RCC 7860 (cell line): ENCODE measurements around the gene OR5AS1.
"Not testable (repeated sequence)": the region's sequence is repeated elsewhere in the genome, so short reads cannot be mapped to it uniquely, and the experiment has no call there.

Experiments
- DNase-seq: peaks from one replicate; pipeline ENCODE4 v3.0.0-alpha.2; 2015; ENCODE audit warnings: low spot score
- FAIRE-seq: peaks from 2 replicates; lab custom pipeline; 2012; peaks lifted over from hg19 to GRCh38; lab: Jason Lieb, UNC

The OR5AS1 gene

GRCh38 chr11:56027354-56027753 lies at the start of gene OR5AS1:
TSS of gene OR5AS1 (plus strand) at chr11:56027654. CDS start at chr11:56030419, 2,765 bp downstream.
- DNase-seq (no peak), FAIRE-seq (no peak)

DNA sequence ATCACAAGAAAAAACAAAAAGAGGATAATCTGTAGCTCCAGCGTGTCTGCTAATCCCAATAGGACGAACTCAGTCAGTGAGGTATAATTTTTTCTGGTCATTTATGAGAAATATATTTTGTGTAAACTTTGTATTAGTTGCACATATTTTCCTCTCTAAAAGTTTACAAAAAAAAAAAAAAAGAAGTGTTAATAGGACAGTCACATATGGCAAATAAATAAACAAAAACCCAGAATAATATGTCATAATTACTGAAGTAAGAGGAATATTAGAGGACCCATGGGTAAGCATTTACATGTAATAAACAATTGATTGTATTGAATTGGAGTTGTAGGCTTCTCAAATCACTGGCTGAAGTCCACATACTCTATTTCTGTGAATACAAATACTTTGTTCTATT lies 32.9 kb upstream of the OR5AS1 start, which contains the start of gene OR5F1:
Gene OR5F1 (minus strand): TSS at position 101 of the 400 bp plus-strand sequence. CDS start 0 bp downstream, at position 101.
- DNase-seq (no peak), FAIRE-seq (no peak)

DNA sequence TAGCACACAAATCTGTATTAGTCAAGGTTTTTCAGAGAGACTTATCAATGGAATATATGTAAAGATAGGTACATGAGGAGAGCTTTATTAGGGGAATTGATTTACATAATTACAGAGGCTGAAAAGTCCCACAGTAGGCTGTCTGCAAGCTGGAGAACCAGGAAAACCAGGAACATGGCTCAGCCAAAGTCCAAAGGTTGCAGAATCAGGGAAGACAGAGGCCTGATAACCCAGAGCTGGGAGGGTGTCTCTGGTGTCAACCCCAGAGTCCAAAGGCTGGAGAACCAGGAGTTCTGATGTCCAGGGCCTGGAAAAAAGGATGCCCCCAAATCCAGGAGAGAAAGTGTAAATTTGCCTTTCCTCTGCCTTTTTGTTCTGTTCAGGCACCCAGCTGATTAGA lies 16.7 kb upstream of the OR5AS1 start:
- FAIRE-seq = no peak

DNA sequence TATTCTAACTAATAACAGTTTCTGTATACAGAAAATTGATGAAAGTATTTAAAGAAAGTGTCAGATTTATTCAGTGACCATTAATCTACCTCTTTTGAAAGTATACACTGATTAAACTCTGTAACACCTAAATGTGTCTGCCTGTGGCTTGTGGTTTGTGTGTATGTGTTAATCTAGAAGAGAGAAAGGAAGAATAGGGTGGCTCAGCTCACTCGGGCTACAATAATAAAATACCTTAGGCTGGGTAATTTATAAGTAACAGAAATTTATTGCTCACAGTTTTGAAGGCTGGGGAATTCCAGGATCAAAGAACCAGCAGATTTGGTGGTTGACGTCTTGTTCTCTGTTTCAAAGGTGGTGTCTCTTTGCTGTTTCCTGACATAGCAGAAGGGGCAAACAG lies 13.6 kb upstream of the OR5AS1 start:
- no peak for FAIRE-seq
- DNase-seq = no peak

More for the DNA sequence above, 16.7 kb upstream of the OR5AS1 start:
- no peak for DNase-seq

DNA sequence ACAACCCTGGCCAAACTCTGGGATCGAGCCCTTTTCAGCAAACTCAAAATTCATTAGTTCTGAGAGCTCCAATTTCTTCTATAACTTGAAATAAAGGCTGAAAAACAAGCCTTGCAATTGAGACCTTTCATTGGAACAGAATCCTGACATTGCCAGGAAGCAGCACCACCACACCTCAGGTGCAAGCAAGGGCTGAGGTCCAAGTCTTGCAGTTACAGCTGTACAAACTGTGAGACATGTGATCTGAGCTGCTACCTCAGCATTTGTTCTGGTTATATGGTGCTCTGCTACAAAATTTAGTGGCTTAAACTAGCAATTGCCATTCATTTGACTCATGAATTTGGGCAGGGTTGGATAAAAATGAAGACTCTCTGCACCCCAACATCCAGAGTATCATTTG lies 18.1 kb downstream of the OR5AS1 start:
- no peak for FAIRE-seq

GRCh38 chr11:56048480-56048879 lies 21.0 kb downstream of the OR5AS1 start:
- FAIRE-seq = no peak

More for the DNA sequence above, 18.1 kb downstream of the OR5AS1 start:
- no peak for DNase-seq

GRCh38 chr11:56049487-56049886 lies 22.0 kb downstream of the OR5AS1 start:
- FAIRE-seq = no peak

More at GRCh38 chr11:56048480-56048879, 21.0 kb downstream of the OR5AS1 start:
- DNase-seq = no peak

GRCh38 chr11:56056366-56056765 lies 28.9 kb downstream of the OR5AS1 start:
- DNase-seq, FAIRE-seq: not testable (repeated sequence)

More at GRCh38 chr11:56049487-56049886, 22.0 kb downstream of the OR5AS1 start:
- DNase-seq = no peak

GRCh38 chr11:56057661-56058237 lies 30.3 kb downstream of the OR5AS1 start:
- not testable (repeated sequence) for DNase-seq

DNA sequence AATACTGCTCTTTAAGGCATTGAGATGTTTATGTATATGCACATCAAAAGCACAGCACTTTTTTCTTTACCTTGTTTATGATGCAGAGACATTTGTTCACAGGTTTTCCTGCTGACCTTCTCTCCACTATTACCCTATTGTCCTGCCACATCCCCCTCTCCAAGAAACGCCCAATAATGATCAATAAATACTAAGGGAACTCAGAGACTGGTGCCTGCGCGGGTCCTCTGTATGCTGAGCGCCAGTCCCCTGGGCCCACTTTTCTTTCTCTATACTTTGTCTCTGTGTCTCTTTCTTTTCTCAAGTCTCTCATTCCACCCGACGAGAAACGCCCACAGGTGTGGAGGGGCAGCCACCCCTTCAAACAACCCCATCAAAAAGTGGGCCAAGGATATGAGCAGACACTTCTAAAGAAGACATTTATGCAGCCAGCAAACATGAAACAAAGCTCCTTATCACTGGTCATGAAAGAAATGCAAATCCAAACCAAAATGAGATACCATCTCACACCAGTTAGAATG lies 30.9 kb downstream of the OR5AS1 start:
- not testable (repeated sequence) for DNase-seq, FAIRE-seq

More at GRCh38 chr11:56057661-56058237, 30.3 kb downstream of the OR5AS1 start:
- FAIRE-seq = not testable (repeated sequence)

GRCh38 chr11:56066980-56067379 lies 39.5 kb downstream of the OR5AS1 start:
- no peak for FAIRE-seq

More at GRCh38 chr11:56066980-56067379, 39.5 kb downstream of the OR5AS1 start:
- DNase-seq = no peak
